ENCODE results near the gene VIT. TPM values are rescaled to one million over a fixed set of nuclear protein-coding genes. Genes with fewer than 3 reads are reported as not detected.

VIT gene
- total and polyA plus RNA-seq, 4 donors: 10.0 to 29.2 TPM; not detected in 2

GRCh38 chr2:36659872-36660312 is 36.6 kb upstream of the VIT start:
- peaks cover 0 to 1% of the 10 kb centered on the region in 2 donors for H3K4me1 ChIP-seq (ENCODE audit: control insufficient read depth in 1 of 2, insufficient read depth in 2 of 2, low read length in 2 of 2)
- no peak for ATAC-seq (ENCODE audit: low FRiP score)
- H3K9me3 ChIP-seq (ENCODE audit: control insufficient read depth, low read length): no peaks in the 10 kb centered on the region
- H3K36me3 ChIP-seq (ENCODE audit: control insufficient read depth in 1 of 2, insufficient read depth in 2 of 2, low read length in 1 of 2): no peaks in the 10 kb centered on the region
- no peaks in the 10 kb centered on the region for H3K27me3 ChIP-seq (ENCODE audit: control insufficient read depth in 1 of 2, insufficient read depth in 2 of 2, low read length in 1 of 2)
- intact Hi-C loops (cut with DNase I): loop anchor here (2.0 to 10.0 kb wide), 4 partner anchors 103 to 785 kb away; no protein-coding TSS in a partner anchor
- no peak for DNase-seq
- no peak overlapping the region for H3K4me3 ChIP-seq (ENCODE audit: low read length in 2 of 2)
- no peak overlapping the region for H3K27ac ChIP-seq (ENCODE audit: low read depth in 1 of 2, low read length in 2 of 2)

- intact Hi-C loops (cut with DNase I): loop anchor here (5.0 to 10.0 kb wide), 3 partner anchors 105 to 788 kb away; no protein-coding TSS in a partner anchor
- peaks cover 0 to 1% of the 10 kb centered on the region in 2 donors for H3K4me1 ChIP-seq (ENCODE audit: control insufficient read depth in 1 of 2, insufficient read depth in 2 of 2, low read length in 2 of 2)
- no peak for DNase-seq
- H3K27me3 ChIP-seq (ENCODE audit: control insufficient read depth in 1 of 2, insufficient read depth in 2 of 2, low read length in 1 of 2): no peaks in the 10 kb centered on the region
- no peaks in the 10 kb centered on the region for H3K36me3 ChIP-seq (ENCODE audit: control insufficient read depth in 1 of 2, insufficient read depth in 2 of 2, low read length in 1 of 2)
- H3K27ac ChIP-seq (ENCODE audit: low read depth in 1 of 2, low read length in 2 of 2): no peak overlapping the region
- no peaks in the 10 kb centered on the region for H3K9me3 ChIP-seq (ENCODE audit: control insufficient read depth, low read length)
- ATAC-seq (ENCODE audit: low FRiP score): no peak
- no peak overlapping the region for H3K4me3 ChIP-seq (ENCODE audit: low read length in 2 of 2)
- WGBS, 2 donors: 89% methylated on average over 8 of the region's 8 CpGs
Observed at GRCh38 chr2:36662638-36663037, 33.9 kb upstream of the VIT start.

DNA sequence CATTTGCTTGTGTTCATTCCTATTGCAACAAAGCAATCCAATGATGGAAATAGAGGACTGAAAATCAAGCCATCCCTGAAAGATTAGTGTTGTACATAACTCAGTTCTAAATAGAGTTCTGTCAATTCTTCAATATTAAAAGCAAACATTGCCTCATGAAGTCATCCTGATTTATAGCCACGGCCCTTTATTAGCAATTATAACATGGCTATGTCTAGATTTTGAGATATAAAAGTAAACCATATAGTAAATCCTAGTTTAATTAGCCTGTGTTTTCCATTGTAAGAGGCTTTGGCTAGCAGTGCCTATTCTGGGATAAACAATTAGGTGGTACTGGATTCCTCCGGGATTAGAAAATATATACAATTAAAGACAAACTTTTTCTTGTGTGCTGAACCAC is 33.2 kb upstream of the VIT start:
- no peak for ATAC-seq (ENCODE audit: low FRiP score)
- Histone ChIP-seq H3K27me3 (ENCODE audit: control insufficient read depth in 1 of 2, insufficient read depth in 2 of 2, low read length in 1 of 2) (no peaks in the 10 kb centered on the region), H3K4me3 (ENCODE audit: low read length in 2 of 2) (no peak overlapping the region)

GRCh38 chr2:36663851-36664695 is 32.4 kb upstream of the VIT start:
- intact Hi-C loops (cut with DNase I): loop anchor here (5.0 to 10.0 kb wide), 3 partner anchors 107 to 789 kb away; no protein-coding TSS in a partner anchor
- H3K4me1 ChIP-seq (ENCODE audit: control insufficient read depth in 1 of 2, insufficient read depth in 2 of 2, low read length in 2 of 2): no peaks in the 10 kb centered on the region
- no peak for DNase-seq
- H3K36me3 ChIP-seq (ENCODE audit: control insufficient read depth in 1 of 2, insufficient read depth in 2 of 2, low read length in 1 of 2): no peaks in the 10 kb centered on the region
- no peaks in the 10 kb centered on the region for H3K27me3 ChIP-seq (ENCODE audit: control insufficient read depth in 1 of 2, insufficient read depth in 2 of 2, low read length in 1 of 2)
- H3K4me3 ChIP-seq (ENCODE audit: low read length in 2 of 2): no peak overlapping the region
- peak; percentile 75 for ATAC-seq (ENCODE audit: low FRiP score)
- H3K9me3 ChIP-seq (ENCODE audit: control insufficient read depth, low read length): no peaks in the 10 kb centered on the region
- 24 to 31% methylated on average over 12 of the region's 12 CpGs for WGBS, 2 donors
- no peak overlapping the region for H3K27ac ChIP-seq (ENCODE audit: low read depth in 1 of 2, low read length in 2 of 2)

More for the DNA sequence above, 33.2 kb upstream of the VIT start:
- intact Hi-C loops (cut with DNase I): loop anchor here (5.0 to 10.0 kb wide), 3 partner anchors 106 to 788 kb away; no protein-coding TSS in a partner anchor
- H3K36me3 ChIP-seq (ENCODE audit: control insufficient read depth in 1 of 2, insufficient read depth in 2 of 2, low read length in 1 of 2): no peaks in the 10 kb centered on the region
- DNase-seq: no peak
- 84 to 89% methylated on average over 2 of the region's 2 CpGs for WGBS, 2 donors
- no peak overlapping the region for H3K27ac ChIP-seq (ENCODE audit: low read depth in 1 of 2, low read length in 2 of 2)
- H3K4me1 ChIP-seq (ENCODE audit: control insufficient read depth in 1 of 2, insufficient read depth in 2 of 2, low read length in 2 of 2): no peaks in the 10 kb centered on the region
- H3K9me3 ChIP-seq (ENCODE audit: control insufficient read depth, low read length): no peaks in the 10 kb centered on the region

DNA sequence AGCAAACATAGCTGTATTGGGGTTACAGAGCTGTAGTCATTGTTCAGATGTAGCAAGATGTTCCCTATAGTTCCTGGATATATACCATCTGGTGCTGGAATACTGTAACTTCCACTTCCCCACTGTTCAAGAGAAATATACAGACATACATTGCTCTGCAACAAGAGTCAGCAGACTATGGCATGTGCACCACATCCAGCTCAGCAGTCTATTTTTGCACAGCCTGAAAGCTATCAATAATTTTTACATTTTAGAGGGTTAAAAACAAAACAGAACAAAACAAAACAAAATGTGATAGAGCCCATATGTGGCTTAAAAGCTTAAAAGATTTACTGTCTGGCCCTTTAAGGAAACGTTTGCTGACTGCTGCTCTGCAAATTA is 31.8 kb upstream of the VIT start:
- no peaks in the 10 kb centered on the region for H3K27me3 ChIP-seq (ENCODE audit: control insufficient read depth in 1 of 2, insufficient read depth in 2 of 2, low read length in 1 of 2)
- H3K4me1 ChIP-seq (ENCODE audit: control insufficient read depth in 1 of 2, insufficient read depth in 2 of 2, low read length in 2 of 2): no peaks in the 10 kb centered on the region
- H3K36me3 ChIP-seq (ENCODE audit: control insufficient read depth in 1 of 2, insufficient read depth in 2 of 2, low read length in 1 of 2): no peaks in the 10 kb centered on the region
- DNase-seq (no peak), ATAC-seq (ENCODE audit: low FRiP score) (no peak)
- no peak overlapping the region for H3K27ac ChIP-seq (ENCODE audit: low read depth in 1 of 2, low read length in 2 of 2)
- no peaks in the 10 kb centered on the region for H3K9me3 ChIP-seq (ENCODE audit: control insufficient read depth, low read length)
- WGBS, 2 donors: 30 to 35% methylated on average over 1 of the region's 1 CpG
- no peak overlapping the region for H3K4me3 ChIP-seq (ENCODE audit: low read length in 2 of 2)
- intact Hi-C loops (cut with DNase I): loop anchor here (5.0 to 10.0 kb wide), 3 partner anchors 107 to 790 kb away; no protein-coding TSS in a partner anchor

DNA sequence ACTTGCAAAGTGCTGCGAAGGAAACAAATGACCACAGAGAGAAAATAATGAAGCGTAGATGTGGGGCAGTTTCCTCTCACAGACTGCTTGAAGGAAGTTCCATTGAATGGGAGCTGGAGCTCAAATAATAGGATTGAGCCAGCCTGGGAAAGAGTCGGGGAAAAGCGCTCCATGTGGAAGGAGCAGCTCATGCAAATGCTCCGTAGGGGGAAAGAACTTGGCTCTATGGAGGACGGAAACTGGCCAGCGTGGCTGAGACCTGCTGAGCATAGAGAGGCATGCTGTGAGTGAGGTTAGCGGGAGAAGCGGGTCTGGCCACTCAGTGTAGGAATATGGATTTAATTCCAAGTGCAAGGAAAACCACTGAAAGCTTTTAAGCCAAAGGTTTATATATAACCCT is 28.6 kb upstream of the VIT start:
- no peaks in the 10 kb centered on the region for H3K9me3 ChIP-seq (ENCODE audit: control insufficient read depth, low read length)
- peak in 1 of 2 donors; percentile 51 for DNase-seq
- ATAC-seq (ENCODE audit: low FRiP score): no peak
- H3K4me1 ChIP-seq (ENCODE audit: control insufficient read depth in 1 of 2, insufficient read depth in 2 of 2, low read length in 2 of 2): no peaks in the 10 kb centered on the region
- H3K36me3 ChIP-seq (ENCODE audit: control insufficient read depth in 1 of 2, insufficient read depth in 2 of 2, low read length in 1 of 2): no peaks in the 10 kb centered on the region
- WGBS, 2 donors: 58 to 60% methylated on average over 9 of the region's 9 CpGs
- intact Hi-C loops (cut with DNase I): loop anchor here in 1 of 2 donors (10.0 kb wide), 1 partner anchor 793 kb away; no protein-coding TSS in a partner anchor
- H3K4me3 ChIP-seq (ENCODE audit: low read length in 2 of 2): no peak overlapping the region
- H3K27ac ChIP-seq (ENCODE audit: low read depth in 1 of 2, low read length in 2 of 2): no peak overlapping the region
- H3K27me3 ChIP-seq (ENCODE audit: control insufficient read depth in 1 of 2, insufficient read depth in 2 of 2, low read length in 1 of 2): no peaks in the 10 kb centered on the region

GRCh38 chr2:36670881-36671595 is 25.5 kb upstream of the VIT start:
- Histone ChIP-seq H3K4me1 (ENCODE audit: control insufficient read depth in 1 of 2, insufficient read depth in 2 of 2, low read length in 2 of 2) (no peaks in the 10 kb centered on the region), H3K27ac (ENCODE audit: low read depth in 1 of 2, low read length in 2 of 2) (no peak overlapping the region), H3K36me3 (ENCODE audit: control insufficient read depth in 1 of 2, insufficient read depth in 2 of 2, low read length in 1 of 2) (no peaks in the 10 kb centered on the region), H3K27me3 (ENCODE audit: control insufficient read depth in 1 of 2, insufficient read depth in 2 of 2, low read length in 1 of 2) (no peaks in the 10 kb centered on the region), H3K9me3 (ENCODE audit: control insufficient read depth, low read length) (no peaks in the 10 kb centered on the region), H3K4me3 (ENCODE audit: low read length in 2 of 2) (no peak overlapping the region)
- ATAC-seq (ENCODE audit: low FRiP score) (no peak), DNase-seq (no peak)
- 67 to 70% methylated on average over 6 of the region's 6 CpGs for WGBS, 2 donors
- intact Hi-C loops (cut with DNase I): no loop called here

GRCh38 chr2:36671731-36672130 is 24.8 kb upstream of the VIT start:
- H3K4me3 ChIP-seq (ENCODE audit: low read length in 2 of 2): no peak overlapping the region
- DNase-seq: no peak
- intact Hi-C loops (cut with DNase I): no loop called here
- whole genome bisulfite sequencing, 2 donors: 92 to 94% methylated on average over 2 of the region's 2 CpGs
- H3K36me3 ChIP-seq (ENCODE audit: control insufficient read depth in 1 of 2, insufficient read depth in 2 of 2, low read length in 1 of 2): no peaks in the 10 kb centered on the region
- no peak for ATAC-seq (ENCODE audit: low FRiP score)
- H3K27ac ChIP-seq (ENCODE audit: low read depth in 1 of 2, low read length in 2 of 2): no peak overlapping the region
- no peaks in the 10 kb centered on the region for H3K4me1 ChIP-seq (ENCODE audit: control insufficient read depth in 1 of 2, insufficient read depth in 2 of 2, low read length in 2 of 2)
- no peaks in the 10 kb centered on the region for H3K27me3 ChIP-seq (ENCODE audit: control insufficient read depth in 1 of 2, insufficient read depth in 2 of 2, low read length in 1 of 2)
- no peaks in the 10 kb centered on the region for H3K9me3 ChIP-seq (ENCODE audit: control insufficient read depth, low read length)
